IMR-90 (cell line): Measurements from ENCODE around the gene FGFBP2.

Experiments
- BHLHE40 ChIP-seq: fragments of 150-350 bp; IDR thresholded peaks from 2 replicates; pipeline ENCODE4 v1.6.1; 2016; ENCODE audit warnings: mild to moderate bottlenecking, low read depth, low read length
- CEBPB ChIP-seq: IDR thresholded peaks from 2 replicates; pipeline ENCODE4 v1.6.1; 2012; ENCODE audit warnings: low read depth, low read length, improper control_type of control experiment
- ELK1 ChIP-seq: fragments of 150-350 bp; IDR thresholded peaks from 2 replicates; pipeline ENCODE4 v1.6.1; 2016; ENCODE audit warnings: low read depth, mild to moderate bottlenecking, low read length, moderate library complexity, borderline replicate concordance
- FOS ChIP-seq: fragments of 150-350 bp; IDR thresholded peaks from 2 replicates; pipeline ENCODE4 v1.6.1; 2016; ENCODE audit warnings: low read depth, low read length
- MAFK ChIP-seq: IDR thresholded peaks from 2 replicates; pipeline ENCODE4 v1.6.1; 2012; ENCODE audit warnings: low read depth, low read length, improper control_type of control experiment
- MXI1 ChIP-seq: IDR thresholded peaks from 2 replicates; pipeline ENCODE4 v1.6.1; 2012; ENCODE audit warnings: low read depth, mild to moderate bottlenecking, low read length, moderate library complexity, borderline replicate concordance
- NFE2L2 ChIP-seq: fragments of 150-350 bp; IDR thresholded peaks from 2 replicates; pipeline ENCODE4 v1.6.1; 2016; ENCODE audit warnings: low read depth, mild to moderate bottlenecking, low read length
- POLR2A ChIP-seq: IDR thresholded peaks from 2 replicates; pipeline ENCODE4 v1.6.1; 2012; ENCODE audit warnings: mild to moderate bottlenecking, low read depth, low read length
- RAD21 ChIP-seq: IDR thresholded peaks from 2 replicates; pipeline ENCODE4 v1.6.1; 2012; ENCODE audit warnings: low read length, improper control_type of control experiment
- RCOR1 ChIP-seq: IDR thresholded peaks from 2 replicates; pipeline ENCODE4 v1.6.1; 2012; ENCODE audit warnings: mild to moderate bottlenecking, low read length, improper control_type of control experiment; ENCODE audit not compliant: insufficient replicate concordance
- RFX5 ChIP-seq: IDR thresholded peaks from 2 replicates; pipeline ENCODE4 v1.8.0; 2012; ENCODE audit warnings: low read depth, mild to moderate bottlenecking, low read length, moderate library complexity
- SMC3 ChIP-seq: fragments of 150-350 bp; IDR thresholded peaks from 2 replicates; pipeline ENCODE4 v1.6.1; 2016; ENCODE audit warnings: low read depth, mild to moderate bottlenecking, antibody characterized with exemption, low read length, moderate library complexity
- TF ChIP-seq, protein P1 (sequence below): conservative IDR thresholded peaks from 2 replicates; pipeline ENCODE4 v1.5.1; 2012; ENCODE audit warnings: mild to moderate bottlenecking, low read depth, low read length, improper control_type of control experiment

- TF ChIP-seq, protein P1, sequence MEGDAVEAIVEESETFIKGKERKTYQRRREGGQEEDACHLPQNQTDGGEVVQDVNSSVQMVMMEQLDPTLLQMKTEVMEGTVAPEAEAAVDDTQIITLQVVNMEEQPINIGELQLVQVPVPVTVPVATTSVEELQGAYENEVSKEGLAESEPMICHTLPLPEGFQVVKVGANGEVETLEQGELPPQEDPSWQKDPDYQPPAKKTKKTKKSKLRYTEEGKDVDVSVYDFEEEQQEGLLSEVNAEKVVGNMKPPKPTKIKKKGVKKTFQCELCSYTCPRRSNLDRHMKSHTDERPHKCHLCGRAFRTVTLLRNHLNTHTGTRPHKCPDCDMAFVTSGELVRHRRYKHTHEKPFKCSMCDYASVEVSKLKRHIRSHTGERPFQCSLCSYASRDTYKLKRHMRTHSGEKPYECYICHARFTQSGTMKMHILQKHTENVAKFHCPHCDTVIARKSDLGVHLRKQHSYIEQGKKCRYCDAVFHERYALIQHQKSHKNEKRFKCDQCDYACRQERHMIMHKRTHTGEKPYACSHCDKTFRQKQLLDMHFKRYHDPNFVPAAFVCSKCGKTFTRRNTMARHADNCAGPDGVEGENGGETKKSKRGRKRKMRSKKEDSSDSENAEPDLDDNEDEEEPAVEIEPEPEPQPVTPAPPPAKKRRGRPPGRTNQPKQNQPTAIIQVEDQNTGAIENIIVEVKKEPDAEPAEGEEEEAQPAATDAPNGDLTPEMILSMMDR = no peak
- no peak for TF ChIP-seq RAD21
- no peak for TF ChIP-seq RCOR1
- TF ChIP-seq NFE2L2 = no peak
- TF ChIP-seq MAFK = no peak
- TF ChIP-seq RFX5 = no peak
- TF ChIP-seq BHLHE40 = no peak
- TF ChIP-seq ELK1 = no peak
- TF ChIP-seq SMC3 = no peak
- no peak for TF ChIP-seq POLR2A
- no peak for TF ChIP-seq CEBPB
- TF ChIP-seq FOS = no peak
- TF ChIP-seq MXI1 = no peak
These were observed 45.7 kb downstream of the FGFBP2 start for GRCh38 chr4:15917297-15917696.
